Mammary epithelial cell (primary cell): ENCODE results near the gene RIF1.

Source experiments
- CTCF ChIP-seq, 2 donors: IDR thresholded peaks in 1 of 2; conservative IDR thresholded peaks in 1 of 2; 2 replicates each; pipeline ENCODE4 v1.5.1; 2011 to 2012; ENCODE audit warnings: inconsistent platforms in 2 of 2, low read length in 2 of 2, mild to moderate bottlenecking in 2 of 2, control low read depth in 1 of 2, low read depth in 1 of 2; ENCODE audit not compliant: insufficient read depth in 1 of 2; ENCODE audit errors: extremely low read depth in 1 of 2
- EZH2 ChIP-seq: IDR thresholded peaks from 2 replicates; pipeline ENCODE4 v1.6.1; 2012; ENCODE audit warnings: low read length, inconsistent platforms, borderline replicate concordance

GRCh38 chr2:151465771-151466170, 56.1 kb downstream of the RIF1 start:
- TF ChIP-seq CTCF (conservative IDR thresholded peaks at IDR 0.05 in 1 of 2, IDR thresholded peaks at IDR 0.05 in 1 of 2; ENCODE audit: extremely low read depth in 1 of 2, insufficient read depth in 1 of 2, low read depth in 1 of 2, low read length in 2 of 2) (no peak), EZH2 (no peak)
